Lung (tissue), 16 donors: ENCODE data around the gene ITPR1. TPM values are rescaled to one million over a fixed set of nuclear protein-coding genes. Genes with fewer than 3 reads are reported as not detected.

Experiments used
- ATAC-seq: fragments of 200-7000 bp; cut with Tn5 transposase; one replicate; pipeline ENCODE4 v1.9.1; 2020; ENCODE audit warnings: moderate number of reproducible peaks; ENCODE audit not compliant: insufficient read depth, low FRiP score
- DNase-seq, 3 donors: peaks; one replicate each; pipeline ENCODE4 v3.0.0-alpha.2; 2013 to 2017
- H3K27ac ChIP-seq, 2 donors: one replicate each; pipeline ENCODE4 v1.5.1; 2013; ENCODE audit warnings: mild to moderate bottlenecking in 2 of 2, moderate library complexity in 2 of 2, control low read depth in 1 of 2, inconsistent platforms in 1 of 2, low read depth in 1 of 2, low read length in 1 of 2
- H3K27me3 ChIP-seq, 3 donors: one replicate each; pipeline ENCODE4 v1.5.1; 2013; ENCODE audit warnings: low read length in 2 of 3; ENCODE audit not compliant: control insufficient read depth in 3 of 3, insufficient read depth in 3 of 3
- H3K36me3 ChIP-seq, 4 donors: one replicate each; pipeline ENCODE4 v1.5.1; 2013; ENCODE audit warnings: low read length in 4 of 4, mild to moderate bottlenecking in 1 of 4, moderate library complexity in 1 of 4; ENCODE audit not compliant: control insufficient read depth in 4 of 4, insufficient read depth in 4 of 4
- H3K4me1 ChIP-seq, 5 donors: one replicate each; pipeline ENCODE4 v1.5.1; 2013; ENCODE audit warnings: low read length in 5 of 5, mild to moderate bottlenecking in 2 of 5, moderate library complexity in 1 of 5; ENCODE audit not compliant: control insufficient read depth in 5 of 5, insufficient read depth in 5 of 5
- H3K4me3 ChIP-seq: one replicate; pipeline ENCODE4 v1.5.1; 2013; ENCODE audit warnings: mild to moderate bottlenecking, control low read depth, moderate library complexity
- H3K9ac ChIP-seq, 2 donors: one replicate each; pipeline ENCODE4 v1.5.1; 2013; ENCODE audit warnings: low read length in 2 of 2, control low read depth in 1 of 2; ENCODE audit not compliant: insufficient read depth in 1 of 2
- H3K9me3 ChIP-seq, 4 donors: one replicate each; pipeline ENCODE4 v1.5.1; 2013; ENCODE audit warnings: low read length in 3 of 4, mild to moderate bottlenecking in 1 of 4, moderate library complexity in 1 of 4; ENCODE audit not compliant: control insufficient read depth in 4 of 4, insufficient read depth in 3 of 4
- WGBS, 2 donors: extraction: QIAGEN DNeasy Blood & Tissue Kit; methylation state at CpG; one replicate each; pipeline ENCODE4 v1.1.7; 2013; 5-methylcytosine and 5-hydroxymethylcytosine counted together
- long read RNA-seq, 5 donors: transcript quantifications; one replicate each; lab custom pipeline, GENCODE V29; 2026
- polyA plus RNA-seq, 2 donors: library from polyadenylated mRNA; stranded (reverse); fragments of 200-250 nt; gene quantifications; one replicate each; pipeline ENCODE4 v1.2.1, GENCODE V29; 2013
- total RNA-seq, 2 donors: library from RNA; depleted of rRNA in 1 of 2; stranded (reverse); fragments of >200 nt in 1 of 2; gene quantifications; one replicate each; pipeline ENCODE4 v1.2.1, GENCODE V29; 2014 to 2021
- TF ChIP-seq, protein P1 (sequence below): IDR thresholded peaks from 2 replicates; pipeline ENCODE4 v1.5.1; 2012; ENCODE audit warnings: mild to moderate bottlenecking; ENCODE audit errors: control extremely low read depth, extremely low read depth
- donor health status: control.
- donor health status: control.
- donor health status: Bipolar disorder and iron deficiency.
- donor health status: healthy.
- donor health status: DM: yes; HTN: yes; CAD: no.

The ITPR1 gene
- total RNA-seq (100 to 1,000 TPM in 1 of 2 donors, 10 to 100 TPM in 1; 66.5 to 152 TPM), polyA plus RNA-seq (10 to 100 TPM; 12.4 to 21.8 TPM)
- long read RNA-seq, donor 1, partial matches to known transcripts = 0 of 2 reads
- long read RNA-seq, donor 1, other reads (novel, unspliced or antisense) = 0 of 2 reads
- long read RNA-seq, donor 2 = 0 reads
- long read RNA-seq, donor 3, partial matches to known transcripts = 0 of 3 reads
- long read RNA-seq, donor 3, other reads (novel, unspliced or antisense) = 0 of 3 reads
- long read RNA-seq, donor 4, partial matches to known transcripts = 0 of 1 reads
- long read RNA-seq, donor 4, other reads (novel, unspliced or antisense) = 0 of 1 reads
- long read RNA-seq, donor 5, partial matches to known transcripts = 0 of 1 reads
- long read RNA-seq, donor 5, other reads (novel, unspliced or antisense) = 0 of 1 reads

GRCh38 chr3:4493014-4493940 is at the start of gene ITPR1:
Gene ITPR1 (plus strand): TSS chr3:4493348. CDS start chr3:4516492, 23,144 bp downstream.
- peak; percentile 99 to 100 (median 100) for DNase-seq
- peak within 1 kb of the TSS; percentile 76 to 93 for H3K27ac ChIP-seq
- H3K36me3 ChIP-seq = peaks cover 0 to 2% (median 0%) of the 10 kb centered on the region in 4 donors
- H3K9me3 ChIP-seq = no peaks in the 10 kb centered on the region
- H3K4me3 ChIP-seq = peak within 1 kb of the TSS; percentile 81
- peaks cover 0 to 39% (median 5%) of the 10 kb centered on the region in 5 donors for H3K4me1 ChIP-seq
- ATAC-seq = peak; percentile 97
- peak within 1 kb of the TSS; percentile 61 to 71 for H3K9ac ChIP-seq
- TF ChIP-seq, protein P1, sequence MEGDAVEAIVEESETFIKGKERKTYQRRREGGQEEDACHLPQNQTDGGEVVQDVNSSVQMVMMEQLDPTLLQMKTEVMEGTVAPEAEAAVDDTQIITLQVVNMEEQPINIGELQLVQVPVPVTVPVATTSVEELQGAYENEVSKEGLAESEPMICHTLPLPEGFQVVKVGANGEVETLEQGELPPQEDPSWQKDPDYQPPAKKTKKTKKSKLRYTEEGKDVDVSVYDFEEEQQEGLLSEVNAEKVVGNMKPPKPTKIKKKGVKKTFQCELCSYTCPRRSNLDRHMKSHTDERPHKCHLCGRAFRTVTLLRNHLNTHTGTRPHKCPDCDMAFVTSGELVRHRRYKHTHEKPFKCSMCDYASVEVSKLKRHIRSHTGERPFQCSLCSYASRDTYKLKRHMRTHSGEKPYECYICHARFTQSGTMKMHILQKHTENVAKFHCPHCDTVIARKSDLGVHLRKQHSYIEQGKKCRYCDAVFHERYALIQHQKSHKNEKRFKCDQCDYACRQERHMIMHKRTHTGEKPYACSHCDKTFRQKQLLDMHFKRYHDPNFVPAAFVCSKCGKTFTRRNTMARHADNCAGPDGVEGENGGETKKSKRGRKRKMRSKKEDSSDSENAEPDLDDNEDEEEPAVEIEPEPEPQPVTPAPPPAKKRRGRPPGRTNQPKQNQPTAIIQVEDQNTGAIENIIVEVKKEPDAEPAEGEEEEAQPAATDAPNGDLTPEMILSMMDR = no peak
- no peaks in the 10 kb centered on the region for H3K27me3 ChIP-seq
- WGBS, 2 donors = 0% methylated on average over 46 to 47 of the region's 47 CpGs

DNA sequence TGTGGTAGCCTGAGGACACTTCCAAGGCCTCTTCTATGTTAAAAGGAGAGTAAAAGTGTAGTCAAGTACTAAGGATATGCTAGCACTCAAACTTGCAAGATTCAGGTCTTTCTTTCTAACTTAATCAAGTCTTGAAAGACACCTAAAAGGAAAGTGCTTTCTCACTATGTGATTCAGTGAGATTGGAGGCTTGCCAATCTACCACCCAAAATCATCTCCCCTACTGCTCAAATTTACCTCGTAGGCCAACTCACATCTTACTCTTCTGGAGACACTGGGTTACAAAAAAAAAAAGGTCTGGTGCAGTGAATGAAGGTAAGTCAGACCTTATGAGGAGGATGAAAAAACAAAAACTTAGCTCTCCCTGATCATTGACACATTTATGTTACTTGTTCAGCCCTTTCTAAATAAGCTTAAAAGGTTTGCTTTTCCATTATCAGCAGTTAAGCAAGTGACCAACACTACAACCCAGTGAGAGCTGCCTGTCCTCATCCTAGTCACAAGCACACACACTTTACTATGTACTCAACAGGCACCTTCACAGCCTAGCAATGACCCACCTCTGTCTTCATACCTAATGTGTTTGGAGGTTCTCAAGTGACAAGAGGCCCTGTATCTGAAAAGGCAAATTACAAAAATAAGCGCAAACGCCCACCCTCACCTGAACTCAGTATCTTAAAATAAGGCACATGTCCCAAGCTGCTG is 45.7 kb upstream of the ITPR1 start:
- H3K27me3 ChIP-seq = no peaks in the 10 kb centered on the region
- H3K4me1 ChIP-seq = peaks cover 0 to 5% (median 0%) of the 10 kb centered on the region in 5 donors
- peaks cover 2 to 15% (median 9%) of the 10 kb centered on the region in 4 donors for H3K36me3 ChIP-seq
- no peaks in the 10 kb centered on the region for H3K9me3 ChIP-seq
- no peak overlapping the region for H3K4me3 ChIP-seq
- DNase-seq (no peak), ATAC-seq (no peak)
- no peak overlapping the region for H3K27ac ChIP-seq
- WGBS, 2 donors = 73 to 92% methylated on average over 3 of the region's 3 CpGs
- TF ChIP-seq, protein P1 = no peak
- no peak overlapping the region for H3K9ac ChIP-seq

DNA sequence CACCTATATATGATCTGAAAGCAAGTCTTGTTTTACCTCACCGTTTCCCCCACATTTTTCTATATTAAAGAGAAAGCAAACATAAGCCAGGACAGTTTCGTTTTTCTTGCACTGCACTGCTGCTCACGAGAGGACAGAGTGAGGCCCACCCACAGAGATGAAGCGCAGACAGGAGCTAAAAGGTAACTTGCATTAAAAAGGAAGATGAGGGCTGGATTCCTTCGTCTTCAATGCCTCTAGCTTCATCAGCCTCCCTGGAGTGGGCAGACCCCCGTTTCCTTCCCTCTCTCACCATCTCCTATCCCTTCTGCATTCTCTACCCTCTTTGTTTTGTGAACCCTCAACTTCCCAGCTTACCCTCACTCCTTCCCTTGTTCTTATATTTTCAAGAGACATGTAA is 45.0 kb upstream of the ITPR1 start:
- WGBS, 2 donors = 86 to 89% methylated on average over 6 of the region's 6 CpGs
- TF ChIP-seq, protein P1 = no peak
- Histone ChIP-seq H3K9me3 (no peaks in the 10 kb centered on the region), H3K4me3 (no peak overlapping the region), H3K27me3 (no peaks in the 10 kb centered on the region), H3K36me3 (peaks cover 2 to 15% (median 10%) of the 10 kb centered on the region in 4 donors), H3K4me1 (peaks cover 0 to 5% (median 0%) of the 10 kb centered on the region in 5 donors), H3K27ac (no peak overlapping the region), H3K9ac (no peak overlapping the region)
- DNase-seq = no peak
- ATAC-seq = no peak
